Thyroid gland (tissue), 4 donors: Measurements from ENCODE around the gene RPTOR. TPM values are rescaled to one million over a fixed set of nuclear protein-coding genes. Genes with fewer than 3 reads are reported as not detected.

Experiments
- DNase-seq, 2 donors: peaks; one replicate each; pipeline ENCODE4 v3.0.0-alpha.2; 2019
- H3K27ac ChIP-seq, 3 donors: fragments of 200-600 bp; sonication (generic); 1 replicate in 2 of 3; 2 replicates in 1 of 3; pipeline ENCODE4 v1.5.1; 2016 to 2019; ENCODE audit warnings: mild to moderate bottlenecking in 1 of 3, moderate library complexity in 1 of 3
- H3K27me3 ChIP-seq: fragments of 200-600 bp; sonication (generic); one replicate; pipeline ENCODE4 v1.5.1; 2019
- H3K36me3 ChIP-seq, 2 donors: fragments of 200-600 bp; sonication (generic); one replicate each; pipeline ENCODE4 v1.5.1; 2016 to 2019
- H3K4me1 ChIP-seq, 2 donors: fragments of 200-600 bp; sonication (generic); one replicate each; pipeline ENCODE4 v1.5.1; 2017 to 2019
- H3K4me3 ChIP-seq, 3 donors: fragments of 200-600 bp; sonication (generic); replicated peaks in 1 of 3; 1 replicate in 2 of 3; 2 replicates in 1 of 3; pipeline ENCODE4 v1.5.1; 2016; ENCODE audit warnings: mild to moderate bottlenecking in 1 of 3
- H3K9me3 ChIP-seq: fragments of 200-600 bp; sonication (generic); one replicate; pipeline ENCODE4 v1.5.1; 2017
- POLR2A ChIP-seq, 2 donors: fragments of 450-650 bp; IDR thresholded peaks; one replicate each; pipeline ENCODE4 v1.6.1; 2017; ENCODE audit warnings: antibody characterized with exemption in 2 of 2, mild to moderate bottlenecking in 2 of 2, moderate library complexity in 1 of 2
- WGBS, 2 donors: methylation state at CpG; one replicate each; pipeline ENCODE4 v1.1.5; 2017; 5-methylcytosine and 5-hydroxymethylcytosine counted together
- intact Hi-C: fragments of 100-400 bp; cut with DNase I; formaldehyde crosslinking; loops from one replicate; pipeline ENCODE4 v1.15.1; 2023
- total RNA-seq, 4 donors: library from RNA; depleted of rRNA; stranded (reverse); fragments of >200 nt; gene quantifications; one replicate each; pipeline ENCODE4 v1.2.3, GENCODE V29; 2016
- TF ChIP-seq, protein P1 (sequence below), 6 experiments: fragments of 200-600 bp in 3 of 6; fragments of 450-650 bp in 3 of 6; sonication (generic) in 3 of 6; IDR thresholded peaks; one replicate each; pipeline ENCODE4 v1.5.1; 2016 to 2019; ENCODE audit warnings: antibody characterized with exemption in 6 of 6, mild to moderate bottlenecking in 2 of 6, inconsistent platforms in 1 of 6, moderate library complexity in 1 of 6

RPTOR gene
- total RNA-seq, 4 donors from 2014 or later, result 24.2 to 58.1 (median 34.5) TPM

GRCh38 chr17:80862978-80863377, 318.3 kb downstream of the RPTOR start:
- 96 to 98% methylated on average over 10 of the region's 10 CpGs for WGBS, 2 donors
- intact Hi-C loops, result loop anchor here (10.0 kb wide), 1 partner anchor 438 kb away; no protein-coding TSS in a partner anchor

DNA sequence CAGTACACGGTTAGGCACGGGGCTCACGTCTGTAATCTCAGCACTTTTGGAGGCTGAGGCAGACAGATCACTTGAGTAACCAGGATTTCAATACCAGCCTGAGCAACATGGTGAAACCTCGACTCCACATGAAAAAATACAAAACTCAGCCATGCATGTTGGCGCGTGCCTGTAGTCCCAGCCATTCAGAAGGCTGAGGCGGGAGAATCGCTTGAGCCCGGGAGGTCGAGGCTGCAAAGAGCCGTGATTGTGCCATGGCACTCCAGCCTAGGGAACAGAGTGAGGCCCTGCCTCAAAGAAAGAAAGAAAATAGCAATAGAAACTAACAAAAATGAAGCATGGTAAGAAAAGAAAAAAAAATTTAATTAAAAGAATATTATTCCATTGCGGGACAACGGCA, 319.0 kb downstream of the RPTOR start:
- no peaks in the 10 kb centered on the region for H3K9me3 ChIP-seq
- peaks cover 10 to 12% of the 10 kb centered on the region in 2 donors for H3K4me1 ChIP-seq
- no peak for DNase-seq
- WGBS, 2 donors, result 96 to 97% methylated on average over 13 of the region's 13 CpGs
- intact Hi-C loops, result loop anchor here (10.0 kb wide), 1 partner anchor 439 kb away; no protein-coding TSS in a partner anchor
- TF ChIP-seq POLR2A (IDR thresholded peaks at IDR 0.05), result no peak
- TF ChIP-seq, protein P1, sequence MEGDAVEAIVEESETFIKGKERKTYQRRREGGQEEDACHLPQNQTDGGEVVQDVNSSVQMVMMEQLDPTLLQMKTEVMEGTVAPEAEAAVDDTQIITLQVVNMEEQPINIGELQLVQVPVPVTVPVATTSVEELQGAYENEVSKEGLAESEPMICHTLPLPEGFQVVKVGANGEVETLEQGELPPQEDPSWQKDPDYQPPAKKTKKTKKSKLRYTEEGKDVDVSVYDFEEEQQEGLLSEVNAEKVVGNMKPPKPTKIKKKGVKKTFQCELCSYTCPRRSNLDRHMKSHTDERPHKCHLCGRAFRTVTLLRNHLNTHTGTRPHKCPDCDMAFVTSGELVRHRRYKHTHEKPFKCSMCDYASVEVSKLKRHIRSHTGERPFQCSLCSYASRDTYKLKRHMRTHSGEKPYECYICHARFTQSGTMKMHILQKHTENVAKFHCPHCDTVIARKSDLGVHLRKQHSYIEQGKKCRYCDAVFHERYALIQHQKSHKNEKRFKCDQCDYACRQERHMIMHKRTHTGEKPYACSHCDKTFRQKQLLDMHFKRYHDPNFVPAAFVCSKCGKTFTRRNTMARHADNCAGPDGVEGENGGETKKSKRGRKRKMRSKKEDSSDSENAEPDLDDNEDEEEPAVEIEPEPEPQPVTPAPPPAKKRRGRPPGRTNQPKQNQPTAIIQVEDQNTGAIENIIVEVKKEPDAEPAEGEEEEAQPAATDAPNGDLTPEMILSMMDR (IDR thresholded peaks at IDR 0.05), result no peak
- H3K27me3 ChIP-seq, result no peaks in the 10 kb centered on the region
- H3K27ac ChIP-seq, result no peak overlapping the region
- H3K36me3 ChIP-seq, result no peaks in the 10 kb centered on the region
- no peak overlapping the region for H3K4me3 ChIP-seq

More at GRCh38 chr17:80862978-80863377, 318.3 kb downstream of the RPTOR start:
- Histone ChIP-seq H3K27me3 (no peaks in the 10 kb centered on the region), H3K4me1 (peaks cover 10 to 12% of the 10 kb centered on the region in 2 donors), H3K27ac (no peak overlapping the region), H3K9me3 (no peaks in the 10 kb centered on the region), H3K36me3 (no peaks in the 10 kb centered on the region), H3K4me3 (no peak overlapping the region)
- DNase-seq, result no peak
- no peak for TF ChIP-seq POLR2A (IDR thresholded peaks at IDR 0.05)
- TF ChIP-seq, protein P1 (IDR thresholded peaks at IDR 0.05), result no peak

DNA sequence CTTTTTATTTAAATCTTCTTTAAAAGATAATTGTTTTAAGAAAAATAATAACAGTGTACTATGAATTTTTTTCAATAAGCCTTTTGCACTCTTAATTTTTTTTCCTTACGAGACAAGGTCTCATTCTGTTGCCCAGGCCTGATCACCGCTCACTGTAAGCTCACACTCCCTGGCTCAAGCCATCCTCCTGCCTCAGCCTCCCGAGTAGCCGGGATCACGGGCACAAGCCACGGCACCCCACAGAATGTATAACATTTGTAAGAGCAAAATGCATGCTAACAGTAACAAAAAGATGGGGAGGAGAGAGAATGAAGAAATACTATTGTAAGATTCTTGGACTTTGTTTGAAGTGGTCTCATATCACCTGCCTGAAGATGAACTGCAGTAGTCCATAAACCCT, 320.1 kb downstream of the RPTOR start:
- Histone ChIP-seq H3K27ac (no peak overlapping the region), H3K9me3 (no peaks in the 10 kb centered on the region), H3K27me3 (no peaks in the 10 kb centered on the region), H3K36me3 (no peaks in the 10 kb centered on the region), H3K4me3 (no peak overlapping the region), H3K4me1 (peaks cover 0 to 2% of the 10 kb centered on the region in 2 donors)
- 97 to 98% methylated on average over 6 of the region's 6 CpGs for WGBS, 2 donors
- intact Hi-C loops, result loop anchor here (10.0 kb wide), 1 partner anchor 440 kb away; no protein-coding TSS in a partner anchor
- TF ChIP-seq POLR2A (IDR thresholded peaks at IDR 0.05), result no peak
- TF ChIP-seq, protein P1 (IDR thresholded peaks at IDR 0.05), result no peak
- DNase-seq, result no peak

DNA sequence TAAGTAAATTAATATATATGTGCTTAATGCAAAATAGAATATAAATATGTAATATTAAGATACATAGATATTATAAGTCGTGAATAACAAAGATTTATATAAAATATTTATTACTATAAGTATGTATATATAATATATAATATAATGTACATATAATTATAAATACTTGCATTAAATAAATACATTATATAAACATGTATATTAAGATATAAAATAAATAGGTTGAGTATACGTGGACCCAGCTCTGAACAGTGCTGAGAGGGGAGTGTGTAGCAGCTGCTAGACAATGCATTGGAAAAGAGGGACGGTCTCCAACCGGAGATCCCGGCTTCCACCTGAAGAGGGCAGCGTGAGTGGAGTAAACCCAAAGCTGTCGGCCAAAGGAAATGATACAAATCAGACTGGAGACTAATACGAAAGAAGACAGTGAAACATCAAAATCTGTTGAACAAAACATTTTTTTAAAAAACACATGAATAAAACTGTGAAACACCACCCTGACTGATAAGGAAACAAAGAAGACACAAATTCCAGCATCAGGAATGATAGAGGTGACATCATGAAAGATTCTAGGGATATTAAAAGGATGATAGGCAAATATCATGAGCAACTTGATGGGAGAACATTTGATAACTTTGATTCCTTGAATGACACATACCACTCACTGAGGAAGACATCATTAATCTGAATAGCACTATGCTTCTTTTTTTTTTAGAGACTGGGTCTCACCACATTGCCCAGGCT, 321.6 kb downstream of the RPTOR start:
- peak; percentile 45 to 66 for DNase-seq
- H3K4me3 ChIP-seq, result no peak overlapping the region
- H3K36me3 ChIP-seq, result no peaks in the 10 kb centered on the region
- 24 to 25% methylated on average over 8 of the region's 8 CpGs for WGBS, 2 donors
- intact Hi-C loops, result loop anchor here (10.0 kb wide), 1 partner anchor 441 kb away; no protein-coding TSS in a partner anchor
- H3K27me3 ChIP-seq, result no peaks in the 10 kb centered on the region
- no peak overlapping the region for H3K27ac ChIP-seq
- H3K4me1 ChIP-seq, result no peaks in the 10 kb centered on the region
- H3K9me3 ChIP-seq, result no peaks in the 10 kb centered on the region
- TF ChIP-seq POLR2A (IDR thresholded peaks at IDR 0.05), result no peak
- TF ChIP-seq, protein P1 (IDR thresholded peaks at IDR 0.05), result peak in 5 of 6 experiments; percentile 13 to 79 (median 45)

DNA sequence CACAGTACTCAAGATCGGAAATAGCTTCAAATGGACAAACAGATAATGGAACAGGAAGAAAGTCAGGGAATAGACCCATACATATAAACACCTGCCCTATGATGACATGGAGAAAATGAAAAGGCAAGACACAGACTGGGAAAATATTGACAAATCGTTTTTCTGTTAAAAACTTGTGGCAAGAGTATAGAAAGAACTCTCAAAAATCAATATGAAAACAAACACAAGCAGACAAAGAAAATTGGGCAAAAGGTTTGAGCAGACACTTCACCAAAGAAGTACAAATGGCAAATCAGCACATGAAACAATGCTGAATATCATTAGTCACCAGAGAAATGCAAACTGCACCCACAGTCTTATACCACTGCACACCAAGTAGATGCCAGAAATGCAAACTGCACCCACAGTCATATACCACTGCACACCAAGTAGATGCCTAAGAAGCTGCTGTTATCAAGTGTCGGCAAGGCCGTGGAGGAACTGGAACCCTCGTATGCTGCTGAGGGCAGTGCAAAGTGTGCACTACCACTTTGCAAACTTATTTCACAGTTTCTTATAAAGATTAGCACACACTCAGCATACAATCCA, 323.5 kb downstream of the RPTOR start:
- 86 to 90% methylated on average over 5 of the region's 5 CpGs for WGBS, 2 donors
- Histone ChIP-seq H3K9me3 (no peaks in the 10 kb centered on the region), H3K4me3 (no peak overlapping the region), H3K36me3 (no peaks in the 10 kb centered on the region), H3K27ac (no peak overlapping the region), H3K27me3 (no peaks in the 10 kb centered on the region), H3K4me1 (no peaks in the 10 kb centered on the region)
- intact Hi-C loops, result loop anchor here (10.0 kb wide), 1 partner anchor 443 kb away; no protein-coding TSS in a partner anchor
- no peak for TF ChIP-seq POLR2A (IDR thresholded peaks at IDR 0.05)
- TF ChIP-seq, protein P1 (IDR thresholded peaks at IDR 0.05), result no peak
- no peak for DNase-seq
